HG03442 (cell line): Measurements from ENCODE around the gene IRAG1.
A peak's percentile ranks its signal among the peaks of the same experiment; 100 is the strongest.

Experiments
- ATAC-seq: cut with Tn5 transposase; IDR thresholded peaks from one replicate; pipeline ENCODE4 v1.9.1; 2021; ENCODE audit warnings: mild to moderate bottlenecking, moderate library complexity; ENCODE audit not compliant: unreplicated experiment

Gene IRAG1

DNA sequence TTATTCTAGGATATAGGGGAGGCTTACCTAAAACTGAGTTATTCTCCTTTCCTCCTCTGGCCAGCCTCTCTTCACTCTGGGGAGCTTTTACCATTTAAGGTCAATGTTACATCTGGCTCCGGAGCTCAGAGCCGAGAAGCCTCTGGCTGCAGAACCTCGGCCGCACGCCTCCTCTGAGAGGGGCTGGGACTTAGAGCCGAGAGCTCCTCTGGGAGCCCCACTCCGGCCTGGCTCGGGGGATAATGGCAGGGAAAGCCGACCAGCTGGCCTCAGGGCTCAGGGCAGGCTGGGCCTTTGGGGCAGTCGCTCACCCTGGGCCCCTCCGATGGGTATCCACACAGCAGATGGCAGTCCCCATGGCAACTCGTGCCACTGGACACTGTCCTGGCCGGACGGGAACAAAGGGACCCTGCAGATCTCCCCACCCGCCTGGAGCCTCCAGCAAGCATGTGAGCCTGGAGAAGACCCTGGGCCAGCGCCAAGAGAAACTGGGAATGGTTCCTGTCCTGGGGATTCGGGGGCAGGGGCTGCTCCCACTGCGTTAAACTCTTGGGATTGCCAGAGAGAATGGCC lies at the start of gene IRAG1:
IRAG1 (minus strand) TSS at position 247 of the 573 bp plus-strand sequence; CDS start at position 94, 153 bp downstream.
- ATAC-seq, result no peak

- no peak for ATAC-seq
These were observed 49.1 kb upstream of the IRAG1 start for GRCh38 chr11:10742460-10743208.

DNA sequence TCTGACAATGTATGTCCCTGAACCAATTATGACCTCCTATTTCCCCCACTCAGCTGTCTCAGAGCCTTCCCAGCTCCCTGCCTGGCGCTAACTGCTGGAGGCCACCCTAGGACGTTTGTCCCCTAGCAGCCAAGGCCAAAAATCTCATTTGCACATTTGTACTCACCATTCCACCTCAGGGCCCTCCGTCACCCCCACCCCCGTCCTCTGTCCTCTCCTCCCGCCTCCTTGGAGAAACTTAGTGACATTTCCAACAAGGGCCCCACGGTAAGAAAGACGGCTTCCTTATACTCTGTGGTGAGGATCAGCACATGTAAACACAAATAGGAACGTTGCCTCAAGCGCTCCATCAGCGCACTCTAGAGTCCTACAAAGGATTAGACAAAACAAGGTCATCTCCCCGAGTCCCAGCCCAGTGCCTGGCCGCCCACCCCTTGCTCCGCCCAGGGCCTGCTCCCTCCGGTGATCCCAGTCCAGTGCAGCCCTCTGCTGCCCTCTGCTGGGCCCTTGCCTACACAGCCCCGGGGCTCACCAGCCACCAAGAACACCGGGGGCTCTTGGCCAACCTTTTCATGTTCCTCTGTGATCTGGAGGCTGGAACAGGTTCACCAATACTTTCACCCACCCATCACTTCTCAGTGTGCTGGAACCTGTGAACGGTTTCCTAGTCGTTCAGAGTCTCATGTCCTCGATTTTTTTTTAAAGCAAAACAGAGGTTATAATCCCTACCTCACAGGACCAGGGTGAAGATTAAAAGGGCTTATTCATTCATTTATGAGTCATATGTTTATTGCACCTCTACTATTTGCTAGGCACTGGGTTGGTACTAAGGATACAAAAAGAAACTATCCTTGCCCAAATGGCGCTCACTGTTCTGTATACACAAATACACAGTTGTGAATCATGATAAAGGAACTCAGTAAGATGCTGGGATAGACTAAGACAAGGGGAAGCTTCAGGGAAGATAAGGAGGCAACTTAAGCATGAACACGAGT lies 42.2 kb upstream of the IRAG1 start:
- ATAC-seq, result peak; percentile 98

DNA sequence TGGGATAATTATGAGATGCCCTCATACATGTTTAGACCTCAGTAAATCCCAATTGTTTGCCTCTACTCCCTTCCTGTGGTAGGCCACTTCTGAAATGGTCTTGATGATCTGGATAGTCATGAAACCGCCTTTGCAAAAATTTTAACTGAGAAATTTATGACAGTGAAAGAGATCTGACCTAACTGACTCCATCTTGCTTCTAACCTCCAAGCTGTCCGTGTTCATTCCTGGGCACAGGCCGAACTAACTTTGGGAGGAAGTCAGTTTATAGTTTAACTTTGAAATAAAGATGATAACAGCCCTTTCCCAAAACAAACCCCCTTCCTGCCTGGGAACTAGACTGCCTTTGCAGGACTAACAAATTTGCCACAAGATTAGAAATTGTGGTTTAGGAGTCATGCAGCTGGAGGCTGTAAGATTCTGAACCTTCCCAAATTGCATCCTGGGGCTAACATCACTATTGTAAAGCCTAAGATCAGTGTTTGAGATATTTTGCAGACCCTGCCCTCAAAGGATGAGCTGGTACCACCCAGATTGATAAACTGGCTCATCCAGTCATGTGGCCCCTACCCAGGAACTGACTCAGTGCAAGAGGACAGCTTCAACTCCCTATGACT lies 37.6 kb upstream of the IRAG1 start:
- no peak for ATAC-seq

DNA sequence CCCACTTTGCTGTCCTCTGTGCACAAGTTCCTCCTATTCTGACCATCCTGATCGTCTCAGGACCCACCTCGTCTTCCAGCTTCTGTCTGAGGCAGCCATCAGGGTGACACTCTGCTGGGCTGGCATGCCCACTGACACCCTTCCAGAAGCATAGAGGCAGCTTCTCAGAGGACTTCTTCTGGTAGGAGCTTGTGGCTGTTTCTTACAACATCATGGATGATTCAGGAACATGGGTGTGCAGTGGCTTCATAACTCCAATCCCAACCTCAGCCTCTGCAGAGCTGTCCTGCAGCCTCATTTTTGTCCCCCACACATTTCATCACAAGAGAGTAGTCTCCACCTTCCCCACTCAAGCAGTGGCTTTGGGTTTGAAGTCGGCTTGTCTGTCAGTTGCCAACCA lies 36.6 kb upstream of the IRAG1 start:
- ATAC-seq, result no peak

- no peak for ATAC-seq
These were observed 35.4 kb upstream of the IRAG1 start for GRCh38 chr11:10728789-10729472.

DNA sequence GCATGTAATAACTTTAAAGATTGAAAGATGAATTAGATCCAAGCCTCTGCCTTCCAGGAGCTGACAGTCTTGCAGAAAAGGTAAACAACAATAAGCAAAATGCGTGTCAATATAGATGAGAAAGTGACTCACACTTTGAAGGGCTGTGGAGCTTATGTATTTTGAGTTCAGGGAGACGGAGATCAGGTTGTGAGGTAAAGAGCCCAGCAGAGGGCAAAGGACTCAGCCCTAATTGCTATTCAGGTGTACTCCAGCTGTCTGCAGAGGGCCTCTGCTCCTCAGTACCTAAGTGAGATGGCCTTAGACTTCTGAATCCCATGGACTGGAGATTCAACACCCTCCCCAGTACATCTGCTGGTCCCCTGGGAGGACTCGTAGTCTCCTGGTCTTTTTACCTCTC lies 34.6 kb upstream of the IRAG1 start:
- ATAC-seq, result no peak

GRCh38 chr11:10727146-10727851 lies 33.7 kb upstream of the IRAG1 start:
- ATAC-seq, result no peak

- ATAC-seq, result no peak
These were observed 32.3 kb upstream of the IRAG1 start for GRCh38 chr11:10725907-10726253.

DNA sequence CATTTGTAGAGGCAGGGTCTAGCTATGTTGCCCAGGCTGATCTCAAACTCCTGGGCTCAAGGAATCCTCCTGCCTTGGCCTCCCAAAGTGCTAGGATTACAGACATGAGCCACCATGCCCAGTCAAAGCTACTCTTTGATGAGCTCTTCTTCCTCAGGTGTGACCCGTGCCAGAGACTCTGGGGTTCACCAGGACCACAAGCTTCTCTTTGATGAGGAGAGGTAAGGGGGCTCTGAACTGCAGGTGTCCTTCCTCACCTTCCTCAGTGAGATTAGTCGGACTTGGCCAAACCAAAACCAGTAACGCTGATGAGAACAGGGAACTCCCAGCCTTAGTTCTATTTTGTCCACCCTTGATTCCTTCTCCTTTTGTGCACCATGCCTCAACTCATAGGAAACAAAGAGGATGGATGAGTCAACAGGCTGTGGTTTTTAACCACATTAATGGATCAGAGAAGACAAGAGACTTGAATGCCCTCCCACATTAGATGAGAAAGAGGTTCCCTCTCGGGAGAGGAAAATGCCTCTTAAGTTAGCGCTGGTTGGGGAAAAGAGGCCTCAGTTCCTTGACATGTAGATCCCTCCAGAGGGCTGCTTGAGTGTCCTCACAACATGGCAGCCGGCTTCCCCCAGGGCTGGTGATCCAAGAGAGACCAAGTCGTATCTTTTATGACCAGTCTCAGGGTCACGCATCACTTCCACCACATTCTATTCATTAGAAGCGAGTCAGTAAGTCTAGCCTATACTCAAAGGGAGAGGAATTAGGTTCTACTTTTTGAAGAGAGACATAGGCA lies 31.8 kb upstream of the IRAG1 start:
- ATAC-seq, result no peak

GRCh38 chr11:10722307-10722706 lies 28.8 kb upstream of the IRAG1 start:
- no peak for ATAC-seq

DNA sequence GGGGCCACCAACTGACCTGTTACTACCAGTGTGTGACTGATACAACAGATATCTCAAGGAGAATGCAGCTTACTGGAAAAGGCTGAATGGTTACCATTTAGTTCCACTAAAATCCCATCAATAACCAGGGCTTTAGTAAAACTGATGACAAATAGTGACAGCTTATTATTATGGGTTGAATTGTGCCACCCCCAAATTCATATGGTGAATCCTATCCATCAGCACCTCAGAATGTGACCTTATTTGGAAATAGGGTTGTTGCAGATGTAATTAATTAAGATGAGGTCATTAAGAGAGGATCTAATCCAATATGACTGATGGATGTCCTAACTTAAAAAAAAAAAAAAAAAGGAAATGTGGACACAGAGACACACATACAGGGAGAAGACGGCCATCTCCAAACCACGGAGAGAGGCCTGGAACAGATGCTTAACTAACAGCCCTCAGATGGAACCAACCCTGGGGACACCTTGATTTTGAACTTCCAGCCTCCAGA lies 27.4 kb upstream of the IRAG1 start:
- no peak for ATAC-seq

GRCh38 chr11:10719616-10720015 lies 26.1 kb upstream of the IRAG1 start:
- ATAC-seq, result no peak

DNA sequence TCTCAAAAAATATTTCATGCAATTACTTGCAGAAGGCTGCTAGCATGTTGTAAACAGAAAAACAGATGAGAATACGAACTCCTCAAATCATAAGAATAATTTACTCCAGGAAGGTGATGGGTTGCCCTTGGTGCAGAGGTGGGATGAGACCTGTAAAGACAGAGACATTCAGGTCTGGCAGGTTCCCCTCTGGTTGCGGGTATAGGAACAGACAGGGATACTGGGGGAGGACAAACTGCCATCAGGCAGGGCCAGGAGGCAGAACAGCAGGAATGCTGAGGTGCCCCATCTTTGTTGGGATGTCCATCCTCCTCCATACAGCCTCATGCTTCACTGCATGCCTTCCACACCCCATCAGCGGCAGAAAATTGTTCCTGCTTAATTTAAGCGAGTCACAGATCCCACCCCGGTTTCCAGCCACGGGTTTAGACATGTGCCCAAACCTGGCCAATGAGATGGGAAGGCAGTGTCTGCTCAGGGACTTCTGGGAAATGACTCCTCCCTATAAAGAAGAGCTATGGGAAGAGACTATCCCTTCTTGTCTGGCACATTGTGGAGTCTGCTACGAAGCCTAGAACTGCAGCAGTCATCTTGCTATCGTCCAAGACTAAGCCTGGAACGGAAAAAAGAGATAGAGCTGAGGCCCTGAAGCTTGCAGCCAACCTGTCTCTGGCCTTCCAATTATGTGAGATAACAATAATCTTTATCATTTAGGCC lies 23.1 kb upstream of the IRAG1 start:
- no peak for ATAC-seq

- no peak for ATAC-seq
These were observed 22.6 kb upstream of the IRAG1 start for GRCh38 chr11:10716122-10716521.

DNA sequence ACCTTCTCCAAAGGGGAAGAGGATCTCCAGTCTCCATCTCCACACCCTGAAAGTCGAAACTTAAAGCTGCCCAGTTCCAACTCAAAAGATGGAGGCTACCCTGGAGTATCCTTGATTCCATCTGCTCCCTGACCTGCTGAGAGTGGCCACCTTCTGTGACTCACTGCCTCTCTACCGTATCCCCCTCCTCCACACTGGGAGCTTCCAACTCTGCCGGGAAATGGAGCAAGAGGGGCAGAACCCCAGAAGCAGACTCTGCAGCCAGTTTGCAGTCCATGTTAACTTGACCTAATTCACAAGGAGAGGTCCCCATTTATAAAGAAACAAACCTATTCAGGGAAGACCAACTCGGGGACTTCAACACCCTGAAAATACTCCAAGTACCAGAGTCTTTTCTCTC lies 22.0 kb upstream of the IRAG1 start:
- ATAC-seq, result no peak

DNA sequence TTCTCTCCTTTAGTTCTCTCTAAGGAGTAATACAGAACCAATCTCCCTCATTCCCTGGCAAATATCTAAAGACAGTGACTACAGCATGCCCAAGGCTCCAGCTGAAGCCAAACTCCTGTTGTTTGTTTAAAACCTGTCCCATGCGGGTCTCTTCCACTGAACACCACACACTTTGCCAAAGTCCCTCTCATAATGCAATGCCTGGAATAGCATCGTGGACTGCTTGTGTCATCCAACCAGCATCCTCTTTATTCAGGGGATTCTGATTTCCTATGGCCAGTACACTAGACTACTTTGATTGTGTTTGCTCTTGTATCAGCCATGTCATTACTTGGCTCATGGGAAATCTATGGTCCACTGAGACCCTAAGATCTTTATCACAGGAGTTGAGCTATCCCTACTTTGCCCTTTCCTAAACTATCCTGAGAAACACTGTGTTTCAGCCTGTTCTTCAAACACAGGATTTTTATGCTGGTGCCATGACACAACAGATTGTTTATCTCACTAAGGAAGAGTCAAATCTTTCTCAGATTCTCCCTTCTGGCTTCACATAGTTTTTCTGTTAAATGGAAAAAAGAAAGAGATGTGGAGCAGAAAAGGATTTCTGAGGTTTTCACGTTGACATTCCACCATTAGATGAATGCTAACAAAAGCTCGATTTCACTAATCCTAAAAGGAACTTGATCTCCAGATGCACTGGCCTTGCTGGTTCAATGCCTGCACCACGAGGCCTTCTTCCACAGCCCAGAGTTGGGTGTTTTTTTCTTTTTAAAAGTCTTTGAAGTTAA lies 15.9 kb upstream of the IRAG1 start:
- ATAC-seq, result no peak

DNA sequence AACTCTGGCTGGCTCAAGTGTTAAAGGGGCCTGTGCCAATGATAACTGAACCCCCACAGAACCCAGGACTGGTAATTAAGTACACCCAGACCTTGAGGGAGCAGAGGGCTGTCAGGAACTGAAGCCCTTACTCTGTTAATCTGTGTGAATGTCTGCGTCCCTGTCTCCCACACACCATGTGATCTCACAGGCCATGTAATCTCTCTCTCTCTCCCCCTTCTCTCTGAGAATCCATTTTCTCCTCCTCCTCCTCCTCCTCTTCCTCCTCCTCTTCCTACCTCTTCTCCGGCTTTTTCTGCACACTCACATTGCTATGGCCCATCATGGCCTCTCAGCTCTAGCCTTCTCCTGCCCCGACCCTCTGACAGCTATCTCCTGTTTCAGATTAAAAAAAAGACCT lies 14.6 kb upstream of the IRAG1 start:
- ATAC-seq, result no peak
